K562 (cell line): ENCODE data around the gene SAMD10. TPM values are rescaled to one million over a fixed set of nuclear protein-coding genes. Genes with fewer than 3 reads are reported as not detected.
A peak's percentile ranks its signal among the peaks of the same experiment; 100 is the strongest.

Experiments used
- ARID4B ChIP-seq: sonication (generic); formaldehyde crosslinking; IDR thresholded peaks from 2 replicates; pipeline ENCODE4 v1.8.0; 2022; ENCODE audit warnings: mild to moderate bottlenecking, missing genetic modification reagents
- ATF7 ChIP-seq: fragments of 450-650 bp; IDR thresholded peaks from 2 replicates; pipeline ENCODE4 v1.7.1; 2014; ENCODE audit warnings: mild to moderate bottlenecking, moderate library complexity
- CREBBP ChIP-seq: IDR thresholded peaks from one replicate; pipeline ENCODE4 v1.6.1; 2012; ENCODE audit warnings: low read depth, mild to moderate bottlenecking, control low read depth, inconsistent platforms, low read length
- HMGN3 ChIP-seq: IDR thresholded peaks from 2 replicates; pipeline ENCODE4 v1.6.1; 2011; ENCODE audit warnings: borderline replicate concordance, low read depth, mild to moderate bottlenecking, mixed read lengths, low read length; ENCODE audit not compliant: insufficient read length; ENCODE audit errors: extremely low read depth
- KLF1 ChIP-seq: fragments of 450-650 bp; IDR thresholded peaks from 2 replicates; pipeline ENCODE4 v1.6.1; 2016; ENCODE audit warnings: missing genetic modification characterization, missing compliant biosample characterization
- KLF10 ChIP-seq: fragments of 250-450 bp; sonication (Bioruptor Pico); IDR thresholded peaks from 2 replicates; pipeline ENCODE4 v1.6.1; 2021; ENCODE audit warnings: matching md5 sums
- KLF6 ChIP-seq: fragments of 250-450 bp; sonication (Bioruptor Pico); IDR thresholded peaks from 2 replicates; pipeline ENCODE4 v1.4.0; 2020; ENCODE audit warnings: mild to moderate bottlenecking, moderate library complexity, borderline replicate concordance
- NFATC3 ChIP-seq: fragments of 450-650 bp; IDR thresholded peaks from 2 replicates; pipeline ENCODE4 v1.6.1; 2017; ENCODE audit warnings: mild to moderate bottlenecking
- POLR2G ChIP-seq: fragments of 200-400 bp; formaldehyde crosslinking; IDR thresholded peaks from 2 replicates; pipeline ENCODE4 v1.6.1; 2017; ENCODE audit warnings: low read depth, mild to moderate bottlenecking, antibody characterized with exemption, low read length, moderate library complexity
- SAP30 ChIP-seq: fragments of 200-600 bp; sonication (generic); IDR thresholded peaks from 2 replicates; pipeline ENCODE4 v1.6.1; 2012; ENCODE audit warnings: borderline replicate concordance, low read depth, mild to moderate bottlenecking, moderate library complexity, low read length, control low read depth, inconsistent platforms; ENCODE audit not compliant: insufficient read depth, poor library complexity, severe bottlenecking
- SIRT6 ChIP-seq: IDR thresholded peaks from one replicate; pipeline ENCODE4 v1.6.1; 2012; ENCODE audit warnings: low read depth, mild to moderate bottlenecking, control low read depth, inconsistent platforms, low read length, moderate library complexity
- ZNF165 ChIP-seq: fragments of 250-450 bp; sonication (Bioruptor Pico); IDR thresholded peaks from 2 replicates; pipeline ENCODE4 v1.4.0; 2020; ENCODE audit warnings: borderline replicate concordance
- ZNF436 ChIP-seq: fragments of 250-450, 450-650 bp; sonication (Bioruptor Pico); formaldehyde crosslinking; IDR thresholded peaks from 2 replicates; pipeline ENCODE4 v1.7.0; 2020; ENCODE audit warnings: mild to moderate bottlenecking
- ZNF785 ChIP-seq: fragments of 250-450 bp; sonication (Bioruptor Pico); IDR thresholded peaks from 2 replicates; pipeline ENCODE4 v1.4.0; 2020; ENCODE audit warnings: mild to moderate bottlenecking
- polyA plus RNA-seq, 8 experiments: library from polyadenylated mRNA; depleted of rRNA in 4 of 8; stranded (reverse) in 5 of 8; unstranded in 3 of 8; fragments of >200 nt; fragmentation: Nextera tagmentation in 2 of 8; fragmentation: Illumina TruSeq in 1 of 8; extraction: Ambion mirVana in 2 of 8; extraction: Trizol in 1 of 8; gene quantifications; 2 replicates each; pipeline versions ENCODE4 v1.2.1 to v1.2.3, GENCODE V29; 2011 to 2014; ENCODE audit warnings: inconsistent platforms in 1 of 8, missing spikeins in 1 of 8
- total RNA-seq, 7 experiments: library from RNA; depleted of rRNA in 6 of 7; stranded (reverse); fragments of >200 nt in 6 of 7; fragmentation: Illumina TruSeq in 2 of 7; extraction: Trizol in 2 of 7; gene quantifications; 2 replicates each; pipeline versions ENCODE4 v1.2.1 to v1.2.3, GENCODE V29; 2011 to 2021; ENCODE audit warnings: low replicate concordance in 1 of 7
- TF ChIP-seq, protein P1 (sequence below): sonication (generic); formaldehyde crosslinking; IDR thresholded peaks from 2 replicates; pipeline ENCODE4 v1.8.0; 2022; ENCODE audit warnings: missing genetic modification reagents, mild to moderate bottlenecking, moderate library complexity, borderline replicate concordance
- TF ChIP-seq, protein P2 (sequence below), 2 experiments: fragments of 450-650 bp in 1 of 2; sonication (generic) in 1 of 2; formaldehyde crosslinking in 1 of 2; IDR thresholded peaks in 1 of 2; conservative IDR thresholded peaks in 1 of 2; 2 replicates each; pipeline versions ENCODE4 v1.6.1 to v1.8.1; 2016 to 2023; ENCODE audit warnings: mild to moderate bottlenecking in 2 of 2, moderate library complexity in 2 of 2, inconsistent platforms in 1 of 2, missing genetic modification reagents in 1 of 2
- TF ChIP-seq, protein P3 (sequence below): fragments of 250-450 bp; sonication (Bioruptor Pico); IDR thresholded peaks from 2 replicates; pipeline ENCODE4 v1.8.0; 2021; ENCODE audit warnings: moderate library complexity, mild to moderate bottlenecking, inconsistent platforms

Gene SAMD10
- total and polyA plus RNA-seq, 9 of the 15 experiments (the other 6 are each of a cell fraction or from before 2014, with no cell fraction given): 0.37 to 15.2 (median 4.8) TPM

DNA sequence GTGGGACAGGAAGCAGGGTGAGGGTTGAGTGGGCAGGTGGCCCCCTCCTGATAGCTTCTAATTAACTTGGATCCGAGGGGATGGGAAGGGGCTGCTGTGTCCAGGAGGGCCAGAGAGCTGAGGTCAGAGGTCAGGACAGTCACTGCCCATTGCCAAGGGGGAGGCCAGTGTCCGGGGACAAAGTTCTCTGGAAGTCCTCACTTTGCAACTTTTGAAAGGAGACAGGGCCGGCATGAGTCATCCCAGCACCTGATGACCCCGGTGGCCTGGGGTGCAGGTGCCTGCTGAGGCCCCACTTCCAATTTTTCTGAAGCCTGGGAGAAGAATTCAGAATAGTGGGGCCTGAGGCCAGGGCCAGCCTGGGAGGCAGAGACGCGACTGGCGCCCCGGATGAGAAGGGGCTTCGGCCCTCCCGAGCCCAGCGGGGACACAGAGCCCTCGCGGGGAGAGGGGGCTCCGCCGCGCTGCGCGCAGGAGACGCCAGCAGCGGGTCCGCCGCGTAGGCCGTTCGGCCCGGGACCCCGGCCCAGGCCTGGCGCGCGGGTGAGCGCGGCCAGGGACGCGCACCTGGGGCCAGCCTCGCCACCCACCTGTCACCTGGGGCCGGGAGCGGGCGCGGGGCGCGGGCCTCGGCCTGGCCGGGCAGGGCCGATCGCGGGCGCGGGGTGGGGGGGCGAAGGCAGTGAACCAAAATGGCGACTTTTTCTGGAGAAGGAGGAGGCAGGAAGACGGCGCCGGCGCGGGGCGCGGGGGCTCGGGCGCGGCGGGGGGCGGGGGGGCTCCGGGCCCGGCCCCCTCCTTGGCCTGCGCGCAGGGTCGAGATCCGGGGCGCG is 10.3 kb downstream of the SAMD10 start (continued):
- TF ChIP-seq, protein P1, sequence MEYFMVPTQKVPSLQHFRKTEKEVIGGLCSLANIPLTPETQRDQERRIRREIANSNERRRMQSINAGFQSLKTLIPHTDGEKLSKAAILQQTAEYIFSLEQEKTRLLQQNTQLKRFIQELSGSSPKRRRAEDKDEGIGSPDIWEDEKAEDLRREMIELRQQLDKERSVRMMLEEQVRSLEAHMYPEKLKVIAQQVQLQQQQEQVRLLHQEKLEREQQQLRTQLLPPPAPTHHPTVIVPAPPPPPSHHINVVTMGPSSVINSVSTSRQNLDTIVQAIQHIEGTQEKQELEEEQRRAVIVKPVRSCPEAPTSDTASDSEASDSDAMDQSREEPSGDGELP: no peak; the same call in 1 of the 2 replicates
- no peak for TF ChIP-seq KLF1 (tag)
- no peak for TF ChIP-seq SAP30
- TF ChIP-seq KLF10 (CRISPR knock-in tag): no peak
- peak; percentile 21; the same call in 1 of the 2 replicates for TF ChIP-seq ATF7
- TF ChIP-seq POLR2G: 0 out of 2 replicates have a peak, but pooled peaks have one; percentile 42
- no peak for TF ChIP-seq ZNF785 (CRISPR knock-in tag)
- TF ChIP-seq, protein P2, sequence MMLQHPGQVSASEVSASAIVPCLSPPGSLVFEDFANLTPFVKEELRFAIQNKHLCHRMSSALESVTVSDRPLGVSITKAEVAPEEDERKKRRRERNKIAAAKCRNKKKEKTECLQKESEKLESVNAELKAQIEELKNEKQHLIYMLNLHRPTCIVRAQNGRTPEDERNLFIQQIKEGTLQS (IDR thresholded peaks at IDR 0.05): peak; percentile 76
- TF ChIP-seq, protein P2 (CRISPR knock-in tag; conservative IDR thresholded peaks at IDR 0.05): no peak
- no peak for TF ChIP-seq SIRT6
- TF ChIP-seq KLF6: no peak
- TF ChIP-seq, protein P3, sequence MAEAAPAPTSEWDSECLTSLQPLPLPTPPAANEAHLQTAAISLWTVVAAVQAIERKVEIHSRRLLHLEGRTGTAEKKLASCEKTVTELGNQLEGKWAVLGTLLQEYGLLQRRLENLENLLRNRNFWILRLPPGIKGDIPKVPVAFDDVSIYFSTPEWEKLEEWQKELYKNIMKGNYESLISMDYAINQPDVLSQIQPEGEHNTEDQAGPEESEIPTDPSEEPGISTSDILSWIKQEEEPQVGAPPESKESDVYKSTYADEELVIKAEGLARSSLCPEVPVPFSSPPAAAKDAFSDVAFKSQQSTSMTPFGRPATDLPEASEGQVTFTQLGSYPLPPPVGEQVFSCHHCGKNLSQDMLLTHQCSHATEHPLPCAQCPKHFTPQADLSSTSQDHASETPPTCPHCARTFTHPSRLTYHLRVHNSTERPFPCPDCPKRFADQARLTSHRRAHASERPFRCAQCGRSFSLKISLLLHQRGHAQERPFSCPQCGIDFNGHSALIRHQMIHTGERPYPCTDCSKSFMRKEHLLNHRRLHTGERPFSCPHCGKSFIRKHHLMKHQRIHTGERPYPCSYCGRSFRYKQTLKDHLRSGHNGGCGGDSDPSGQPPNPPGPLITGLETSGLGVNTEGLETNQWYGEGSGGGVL (CRISPR knock-in tag): no peak
- TF ChIP-seq ZNF436 (CRISPR knock-in tag): no peak
- peak; percentile 67; the same call in 1 of the 2 replicates for TF ChIP-seq ARID4B (CRISPR knock-in tag)
- TF ChIP-seq NFATC3: no peak
- no peak for TF ChIP-seq CREBBP
- no peak for TF ChIP-seq HMGN3
- no peak for TF ChIP-seq ZNF165
